HL-60 (cell line): ENCODE data around the gene PSMA8.

ENCODE experiments used
- DNase-seq, 2 experiments: peaks; one replicate each; pipeline ENCODE4 v3.0.0-alpha.2; 2010 to 2020; ENCODE audit warnings: low read depth in 1 of 2, low spot score in 1 of 2
- H3K27ac ChIP-seq: fragments of 250-450 bp; sonication (Bioruptor Pico); replicated peaks from 2 replicates; pipeline ENCODE4 v1.5.1; 2020; ENCODE audit warnings: mild to moderate bottlenecking, moderate library complexity
- H3K27me3 ChIP-seq: fragments of 250-450 bp; sonication (Bioruptor Pico); 2 replicates; pipeline ENCODE4 v1.5.1; 2021; ENCODE audit warnings: mild to moderate bottlenecking, moderate library complexity; ENCODE audit not compliant: insufficient read depth, poor library complexity, severe bottlenecking
- H3K4me3 ChIP-seq: replicated peaks from 2 replicates; pipeline ENCODE4 v1.5.1; 2011; ENCODE audit warnings: mild to moderate bottlenecking, control low read depth, low read length; ENCODE audit not compliant: insufficient read depth
- CTCF ChIP-seq: IDR thresholded peaks from one replicate; pipeline ENCODE4 v1.5.1; 2011; ENCODE audit warnings: low read length, control low read depth, inconsistent platforms; ENCODE audit not compliant: insufficient read depth
- GABPA ChIP-seq: IDR thresholded peaks from 2 replicates; pipeline ENCODE4 v1.6.1; 2012; ENCODE audit warnings: low read depth
- POLR2AphosphoS5 ChIP-seq: IDR thresholded peaks from 2 replicates; pipeline ENCODE4 v1.6.1; 2012; ENCODE audit warnings: low read depth
- REST ChIP-seq: IDR thresholded peaks from 2 replicates; pipeline ENCODE4 v1.6.1; 2012; ENCODE audit warnings: low read depth; ENCODE audit not compliant: insufficient replicate concordance
- SPI1 ChIP-seq: IDR thresholded peaks from 2 replicates; pipeline ENCODE4 v1.6.1; 2012; ENCODE audit warnings: low read depth, mild to moderate bottlenecking, borderline replicate concordance
- long read RNA-seq: library from polyadenylated mRNA; unstranded; transcript quantifications from one replicate; pipeline ENCODE4 v2.0.0, GENCODE V29; 2020

PSMA8 gene
- long read RNA-seq = 0 reads

- Histone ChIP-seq H3K27ac (no peak within 1 kb of the TSS), H3K27me3 (peaks cover 11% of the 10 kb centered on the region), H3K4me3 (no peak within 1 kb of the TSS)
- no peak for DNase-seq
- no peak for TF ChIP-seq SPI1
- no peak for TF ChIP-seq GABPA
- TF ChIP-seq REST = no peak
- no peak for TF ChIP-seq POLR2AphosphoS5
- TF ChIP-seq CTCF = no peak
These were observed at the start of gene PSMA8 for GRCh38 chr18:26133652-26134051. TSS of gene PSMA8 (plus strand) at chr18:26133869. CDS start at chr18:26133966, 97 bp downstream.

- no peak overlapping the region for H3K4me3 ChIP-seq
- no peak for DNase-seq
- no peak for TF ChIP-seq CTCF
- TF ChIP-seq REST = no peak
- TF ChIP-seq GABPA = no peak
- no peak for TF ChIP-seq SPI1
- TF ChIP-seq POLR2AphosphoS5 = no peak
- no peak overlapping the region for H3K27ac ChIP-seq
- no peaks in the 10 kb centered on the region for H3K27me3 ChIP-seq
These were observed 48.6 kb upstream of the PSMA8 start for GRCh38 chr18:26085056-26085455.

GRCh38 chr18:26086959-26087358 is 46.7 kb upstream of the PSMA8 start:
- no peak overlapping the region for H3K27ac ChIP-seq
- H3K27me3 ChIP-seq = no peaks in the 10 kb centered on the region
- TF ChIP-seq REST (no peak), CTCF (no peak), GABPA (no peak), POLR2AphosphoS5 (no peak), SPI1 (no peak)
- DNase-seq = no peak
- H3K4me3 ChIP-seq = no peak overlapping the region
